Measurements from ENCODE around the gene TEF.

GRCh38 chr22:41387341-41387740 is 5.6 kb downstream of the TEF start:
- TF ChIP-seq CTCF (IDR thresholded peaks at IDR 0.05; ENCODE audit: low read depth, low read length, missing input control) (no peak), ZBTB33 (IDR thresholded peaks at IDR 0.05) (no peak), ATF3 (IDR thresholded peaks at IDR 0.05) (no peak), TAF1 (conservative IDR thresholded peaks at IDR 0.05) (no peak), REST (IDR thresholded peaks at IDR 0.05) (no peak), NR2F2 (IDR thresholded peaks at IDR 0.05) (no peak), SP1 (IDR thresholded peaks at IDR 0.05) (no peak), JUND (IDR thresholded peaks at IDR 0.05) (no peak)
